Gastrocnemius medialis (tissue), 4 donors: Measurements from ENCODE around the gene CACNA2D3.

Experiments used
- CTCF ChIP-seq, 5 experiments: fragments of 450-650 bp in 3 of 5; fragments of 200-600 bp in 2 of 5; sonication (generic) in 2 of 5; IDR thresholded peaks in 4 of 5; conservative IDR thresholded peaks in 1 of 5; 1 replicate in 4 of 5; 2 replicates in 1 of 5; pipeline ENCODE4 v1.5.1; 2016 to 2019; ENCODE audit warnings: antibody characterized with exemption in 5 of 5, mild to moderate bottlenecking in 3 of 5, moderate library complexity in 3 of 5
- POLR2A ChIP-seq, 2 donors: fragments of 450-650 bp; IDR thresholded peaks; one replicate each; pipeline ENCODE4 v1.6.1; 2017; ENCODE audit warnings: antibody characterized with exemption in 2 of 2, mild to moderate bottlenecking in 2 of 2, moderate library complexity in 2 of 2

- no peak for TF ChIP-seq CTCF (IDR thresholded peaks at IDR 0.05 in 4 of 5, conservative IDR thresholded peaks at IDR 0.05 in 1 of 5)
- TF ChIP-seq POLR2A (IDR thresholded peaks at IDR 0.05), result no peak
Measured at GRCh38 chr3:55014906-55015305, 892.6 kb downstream of the CACNA2D3 start.
